ENCODE data around the gene RBM12. TPM values are rescaled to one million over a fixed set of nuclear protein-coding genes. Genes with fewer than 3 reads are reported as not detected.

The RBM12 gene
- total RNA-seq, 1 experiment from 2014 or later, result 125 TPM

DNA sequence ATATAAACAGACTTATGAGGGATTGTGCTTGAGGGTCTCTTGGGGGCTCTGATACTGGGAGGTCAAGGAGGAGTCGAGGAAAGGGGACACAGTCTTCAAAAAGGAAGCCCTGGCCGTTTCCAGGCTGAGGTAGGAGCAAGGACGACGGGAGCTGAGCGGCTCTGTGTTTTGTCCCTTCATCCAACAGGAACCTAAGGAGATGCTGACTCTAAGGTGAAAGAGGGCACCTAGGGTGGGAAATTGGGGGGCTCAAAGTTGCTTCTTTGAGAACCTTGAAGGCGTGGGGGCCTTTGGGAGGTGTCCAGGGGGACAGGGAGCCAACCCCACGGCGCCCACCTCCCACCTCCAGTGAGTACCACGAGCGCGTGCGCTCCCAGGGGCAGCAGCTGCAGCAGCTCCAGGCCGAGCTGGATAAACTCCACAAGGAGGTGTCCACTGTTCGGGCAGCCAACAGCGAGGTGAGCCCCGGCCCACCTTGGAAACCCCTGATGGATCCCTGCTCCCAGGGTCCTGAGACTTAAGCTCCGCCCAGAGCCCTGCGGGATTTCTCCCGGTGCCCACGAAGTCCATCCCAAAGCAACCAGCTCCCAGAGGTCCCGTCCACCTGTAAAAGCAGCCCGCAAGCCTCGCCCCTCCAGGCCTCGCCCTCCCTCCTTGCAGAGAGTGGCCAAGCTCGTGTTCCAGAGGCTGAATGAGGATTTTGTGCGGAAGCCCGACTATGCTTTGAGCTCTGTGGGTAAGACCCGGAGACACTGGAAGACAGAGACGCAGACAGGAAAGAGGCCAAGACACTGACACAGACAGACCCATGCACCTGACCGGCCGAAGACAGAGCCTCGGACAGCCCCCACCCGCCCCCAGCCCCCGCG is 46.2 kb downstream of the RBM12 start:
- peak overlapping the region; percentile 84 for H3K27ac Mint-ChIP-seq
- peak overlapping the region; percentile 89 for H3K4me3 Mint-ChIP-seq
- no peaks in the 10 kb centered on the region for H3K9me3 Mint-ChIP-seq
- POLR2A ChIA-PET, result interaction anchor here (0.6 to 2.0 kb wide), 13 partner anchors 8 to 336 kb away, joined by 3 to 16 read pairs (median 4); partner anchors contain the start of genes ERGIC3, NFS1, PHF20 and RBM39
- H3K27me3 Mint-ChIP-seq (ENCODE audit: low read depth), result peaks cover 24% of the 10 kb centered on the region
- CTCF ChIA-PET, result interaction anchor here (0.7 to 6.7 kb wide), 37 partner anchors 7 to 378 kb away, joined by 3 to 62 read pairs (median 5); partner anchors contain the start of genes ERGIC3, RBM39 and SCAND1
- H3K36me3 Mint-ChIP-seq, result no peaks in the 10 kb centered on the region
- TF ChIP-seq RELA (CRISPR knock-in tag; IDR thresholded peaks at IDR 0.05; ENCODE audit: borderline replicate concordance), result 0 out of 2 replicates have a peak, but pooled peaks have one; percentile 6
- TF ChIP-seq OVOL2 (CRISPR knock-in tag; IDR thresholded peaks at IDR 0.05; ENCODE audit: borderline replicate concordance), result no peak
- H3K4me1 Mint-ChIP-seq, result peaks cover 15% of the 10 kb centered on the region
- DNase-seq (ENCODE audit: low spot score), result peak; percentile 30
- ATAC-seq, result no peak

DNA sequence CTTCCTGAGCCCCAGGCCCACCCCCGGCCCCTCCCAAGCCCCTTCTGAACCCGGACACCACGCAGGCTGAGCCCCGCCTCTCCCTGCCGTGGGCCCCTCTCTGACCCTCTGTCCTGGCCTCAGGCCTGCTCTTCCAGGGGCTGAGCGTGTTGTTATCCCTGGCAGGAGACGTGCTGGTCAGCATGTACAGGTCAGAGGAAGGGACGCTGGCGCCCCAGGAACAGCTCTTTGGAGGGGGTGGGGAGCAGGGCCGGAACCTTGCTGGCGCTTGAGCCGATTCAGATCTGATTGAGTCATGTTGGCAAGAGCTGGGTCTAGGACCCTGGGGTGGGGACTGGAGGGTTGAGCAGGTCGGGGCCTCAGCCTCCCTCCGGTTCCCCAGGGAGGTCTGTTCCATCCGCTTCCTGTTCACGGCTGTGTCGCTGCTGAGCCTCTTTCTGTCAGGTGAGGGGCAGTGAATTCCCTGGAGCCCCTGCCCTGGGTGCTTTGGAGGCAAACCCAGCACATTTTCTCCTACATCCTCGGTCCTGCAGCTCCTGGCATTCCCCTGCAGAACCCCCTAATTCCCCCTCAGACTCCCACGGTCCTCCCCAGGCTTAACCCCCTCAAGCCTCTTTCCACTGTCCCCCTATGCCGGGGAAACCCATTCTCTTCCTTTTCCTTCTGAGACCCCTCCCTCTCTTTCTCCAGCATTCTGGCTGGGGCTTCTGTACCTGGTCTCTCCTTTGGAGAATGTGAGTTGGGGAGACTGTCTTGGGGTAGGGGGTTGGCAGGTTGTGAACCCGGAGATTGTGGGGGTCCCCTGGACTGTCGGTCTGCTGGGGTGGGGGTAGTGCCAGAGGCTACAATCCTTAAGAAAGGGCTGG is 47.1 kb downstream of the RBM12 start:
- peak; percentile 1; the same call in 1 of the 2 replicates for ATAC-seq
- ChIA-PET POLR2A (interaction anchor here (1.4 to 3.0 kb wide), 2 partner anchors 16 to 125 kb away, joined by 5 to 10 read pairs; partner anchors contain the start of gene RBM39), CTCF (interaction anchor here (0.5 to 6.7 kb wide), 20 partner anchors 12 to 336 kb away, joined by 3 to 62 read pairs (median 9); partner anchors contain the start of genes ERGIC3, RBM39 and SCAND1)
- H3K27ac Mint-ChIP-seq, result no peak overlapping the region
- H3K9me3 Mint-ChIP-seq, result no peaks in the 10 kb centered on the region
- H3K36me3 Mint-ChIP-seq, result no peaks in the 10 kb centered on the region
- peak; percentile 73 for DNase-seq (ENCODE audit: low spot score)
- peaks cover 15% of the 10 kb centered on the region for H3K4me1 Mint-ChIP-seq
- H3K27me3 Mint-ChIP-seq (ENCODE audit: low read depth), result peaks cover 29% of the 10 kb centered on the region
- TF ChIP-seq, protein P1, sequence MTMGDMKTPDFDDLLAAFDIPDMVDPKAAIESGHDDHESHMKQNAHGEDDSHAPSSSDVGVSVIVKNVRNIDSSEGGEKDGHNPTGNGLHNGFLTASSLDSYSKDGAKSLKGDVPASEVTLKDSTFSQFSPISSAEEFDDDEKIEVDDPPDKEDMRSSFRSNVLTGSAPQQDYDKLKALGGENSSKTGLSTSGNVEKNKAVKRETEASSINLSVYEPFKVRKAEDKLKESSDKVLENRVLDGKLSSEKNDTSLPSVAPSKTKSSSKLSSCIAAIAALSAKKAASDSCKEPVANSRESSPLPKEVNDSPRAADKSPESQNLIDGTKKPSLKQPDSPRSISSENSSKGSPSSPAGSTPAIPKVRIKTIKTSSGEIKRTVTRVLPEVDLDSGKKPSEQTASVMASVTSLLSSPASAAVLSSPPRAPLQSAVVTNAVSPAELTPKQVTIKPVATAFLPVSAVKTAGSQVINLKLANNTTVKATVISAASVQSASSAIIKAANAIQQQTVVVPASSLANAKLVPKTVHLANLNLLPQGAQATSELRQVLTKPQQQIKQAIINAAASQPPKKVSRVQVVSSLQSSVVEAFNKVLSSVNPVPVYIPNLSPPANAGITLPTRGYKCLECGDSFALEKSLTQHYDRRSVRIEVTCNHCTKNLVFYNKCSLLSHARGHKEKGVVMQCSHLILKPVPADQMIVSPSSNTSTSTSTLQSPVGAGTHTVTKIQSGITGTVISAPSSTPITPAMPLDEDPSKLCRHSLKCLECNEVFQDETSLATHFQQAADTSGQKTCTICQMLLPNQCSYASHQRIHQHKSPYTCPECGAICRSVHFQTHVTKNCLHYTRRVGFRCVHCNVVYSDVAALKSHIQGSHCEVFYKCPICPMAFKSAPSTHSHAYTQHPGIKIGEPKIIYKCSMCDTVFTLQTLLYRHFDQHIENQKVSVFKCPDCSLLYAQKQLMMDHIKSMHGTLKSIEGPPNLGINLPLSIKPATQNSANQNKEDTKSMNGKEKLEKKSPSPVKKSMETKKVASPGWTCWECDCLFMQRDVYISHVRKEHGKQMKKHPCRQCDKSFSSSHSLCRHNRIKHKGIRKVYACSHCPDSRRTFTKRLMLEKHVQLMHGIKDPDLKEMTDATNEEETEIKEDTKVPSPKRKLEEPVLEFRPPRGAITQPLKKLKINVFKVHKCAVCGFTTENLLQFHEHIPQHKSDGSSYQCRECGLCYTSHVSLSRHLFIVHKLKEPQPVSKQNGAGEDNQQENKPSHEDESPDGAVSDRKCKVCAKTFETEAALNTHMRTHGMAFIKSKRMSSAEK (CRISPR knock-in tag; IDR thresholded peaks at IDR 0.05; ENCODE audit: borderline replicate concordance), result no peak
- peak; percentile 61; the same call in 1 of the 2 replicates for TF ChIP-seq GABPB1 (CRISPR knock-in tag; IDR thresholded peaks at IDR 0.05)
- H3K4me3 Mint-ChIP-seq, result peak overlapping the region; percentile 89

DNA sequence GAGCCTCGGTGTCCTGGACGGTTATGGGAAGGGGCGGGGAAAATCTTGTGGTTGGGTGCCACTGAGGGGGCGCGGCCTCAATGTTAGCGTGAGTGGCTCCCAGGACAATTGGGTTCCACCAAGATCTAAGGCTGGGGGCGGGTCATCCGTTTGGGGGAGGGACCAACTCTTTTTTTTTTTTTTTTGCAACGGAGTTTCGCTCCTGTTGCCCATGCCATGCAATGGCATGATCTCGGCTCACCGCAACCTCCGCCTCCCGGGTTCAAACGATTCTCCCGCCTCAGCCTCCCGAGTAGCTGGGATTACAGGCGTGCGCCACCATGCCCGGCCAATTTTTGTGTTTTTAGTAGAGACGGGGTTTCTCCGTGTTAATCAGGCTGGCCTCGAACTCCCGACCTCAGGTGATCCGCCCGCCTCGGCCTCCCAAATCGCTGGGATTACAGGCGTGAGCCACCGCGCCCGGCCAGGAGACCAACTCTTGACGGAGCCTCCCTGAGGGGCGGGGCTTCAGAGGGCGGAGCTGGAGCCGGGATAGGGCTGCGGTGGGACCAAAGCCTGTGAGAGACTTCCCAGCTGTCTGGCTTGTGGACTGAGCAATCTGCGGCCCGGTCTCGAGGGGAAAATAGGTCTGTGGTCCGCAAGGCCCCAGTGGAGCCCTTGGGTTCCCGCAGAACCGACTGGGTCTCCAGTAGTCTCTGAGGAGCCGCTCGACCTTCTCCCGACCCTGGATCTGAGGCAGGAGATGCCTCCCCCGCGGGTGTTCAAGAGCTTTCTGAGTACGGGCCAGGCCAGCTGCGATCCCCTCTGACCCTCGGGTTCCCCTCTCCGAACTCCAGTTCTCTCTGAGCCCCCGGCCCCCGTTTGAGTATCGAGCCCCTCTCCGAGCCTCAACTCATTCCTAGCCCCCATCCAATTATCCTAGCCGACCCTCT is 48.0 kb downstream of the RBM12 start:
- Mint-ChIP-seq H3K27ac (peak overlapping the region; percentile 99), H3K9me3 (no peaks in the 10 kb centered on the region), H3K36me3 (no peaks in the 10 kb centered on the region), H3K27me3 (ENCODE audit: low read depth) (peaks cover 33% of the 10 kb centered on the region), H3K4me3 (peak overlapping the region; percentile 89), H3K4me1 (peaks cover 15% of the 10 kb centered on the region)
- CTCF ChIA-PET, result interaction anchor here (0.5 to 6.7 kb wide), 18 partner anchors 9 to 338 kb away, joined by 3 to 62 read pairs (median 6); partner anchors contain the start of genes CEP250, ERGIC3 and SCAND1
- POLR2A ChIA-PET, result interaction anchor here (0.5 to 3.0 kb wide), 10 partner anchors 10 to 350 kb away, joined by 3 to 10 read pairs (median 5); partner anchors contain the start of genes ERGIC3, RBM39 and SCAND1
- peak; percentile 87 for DNase-seq (ENCODE audit: low spot score)
- peak; percentile 10 for ATAC-seq
- TF ChIP-seq ZNF416 (CRISPR knock-in tag; IDR thresholded peaks at IDR 0.05), result no peak
- TF ChIP-seq, protein P2, sequence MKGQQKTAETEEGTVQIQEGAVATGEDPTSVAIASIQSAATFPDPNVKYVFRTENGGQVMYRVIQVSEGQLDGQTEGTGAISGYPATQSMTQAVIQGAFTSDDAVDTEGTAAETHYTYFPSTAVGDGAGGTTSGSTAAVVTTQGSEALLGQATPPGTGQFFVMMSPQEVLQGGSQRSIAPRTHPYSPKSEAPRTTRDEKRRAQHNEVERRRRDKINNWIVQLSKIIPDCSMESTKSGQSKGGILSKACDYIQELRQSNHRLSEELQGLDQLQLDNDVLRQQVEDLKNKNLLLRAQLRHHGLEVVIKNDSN (CRISPR knock-in tag; IDR thresholded peaks at IDR 0.05), result no peak
- no peak for TF ChIP-seq ELF4 (CRISPR knock-in tag; IDR thresholded peaks at IDR 0.05; ENCODE audit: low read depth)
- TF ChIP-seq, protein P3, sequence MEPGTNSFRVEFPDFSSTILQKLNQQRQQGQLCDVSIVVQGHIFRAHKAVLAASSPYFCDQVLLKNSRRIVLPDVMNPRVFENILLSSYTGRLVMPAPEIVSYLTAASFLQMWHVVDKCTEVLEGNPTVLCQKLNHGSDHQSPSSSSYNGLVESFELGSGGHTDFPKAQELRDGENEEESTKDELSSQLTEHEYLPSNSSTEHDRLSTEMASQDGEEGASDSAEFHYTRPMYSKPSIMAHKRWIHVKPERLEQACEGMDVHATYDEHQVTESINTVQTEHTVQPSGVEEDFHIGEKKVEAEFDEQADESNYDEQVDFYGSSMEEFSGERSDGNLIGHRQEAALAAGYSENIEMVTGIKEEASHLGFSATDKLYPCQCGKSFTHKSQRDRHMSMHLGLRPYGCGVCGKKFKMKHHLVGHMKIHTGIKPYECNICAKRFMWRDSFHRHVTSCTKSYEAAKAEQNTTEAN (CRISPR knock-in tag; IDR thresholded peaks at IDR 0.05), result 0 out of 2 replicates have a peak, but pooled peaks have one; percentile 28
- TF ChIP-seq NFE2L1 (CRISPR knock-in tag; IDR thresholded peaks at IDR 0.05), result peak; percentile 43; the same call in 1 of the 2 replicates
- TF ChIP-seq, protein P4, sequence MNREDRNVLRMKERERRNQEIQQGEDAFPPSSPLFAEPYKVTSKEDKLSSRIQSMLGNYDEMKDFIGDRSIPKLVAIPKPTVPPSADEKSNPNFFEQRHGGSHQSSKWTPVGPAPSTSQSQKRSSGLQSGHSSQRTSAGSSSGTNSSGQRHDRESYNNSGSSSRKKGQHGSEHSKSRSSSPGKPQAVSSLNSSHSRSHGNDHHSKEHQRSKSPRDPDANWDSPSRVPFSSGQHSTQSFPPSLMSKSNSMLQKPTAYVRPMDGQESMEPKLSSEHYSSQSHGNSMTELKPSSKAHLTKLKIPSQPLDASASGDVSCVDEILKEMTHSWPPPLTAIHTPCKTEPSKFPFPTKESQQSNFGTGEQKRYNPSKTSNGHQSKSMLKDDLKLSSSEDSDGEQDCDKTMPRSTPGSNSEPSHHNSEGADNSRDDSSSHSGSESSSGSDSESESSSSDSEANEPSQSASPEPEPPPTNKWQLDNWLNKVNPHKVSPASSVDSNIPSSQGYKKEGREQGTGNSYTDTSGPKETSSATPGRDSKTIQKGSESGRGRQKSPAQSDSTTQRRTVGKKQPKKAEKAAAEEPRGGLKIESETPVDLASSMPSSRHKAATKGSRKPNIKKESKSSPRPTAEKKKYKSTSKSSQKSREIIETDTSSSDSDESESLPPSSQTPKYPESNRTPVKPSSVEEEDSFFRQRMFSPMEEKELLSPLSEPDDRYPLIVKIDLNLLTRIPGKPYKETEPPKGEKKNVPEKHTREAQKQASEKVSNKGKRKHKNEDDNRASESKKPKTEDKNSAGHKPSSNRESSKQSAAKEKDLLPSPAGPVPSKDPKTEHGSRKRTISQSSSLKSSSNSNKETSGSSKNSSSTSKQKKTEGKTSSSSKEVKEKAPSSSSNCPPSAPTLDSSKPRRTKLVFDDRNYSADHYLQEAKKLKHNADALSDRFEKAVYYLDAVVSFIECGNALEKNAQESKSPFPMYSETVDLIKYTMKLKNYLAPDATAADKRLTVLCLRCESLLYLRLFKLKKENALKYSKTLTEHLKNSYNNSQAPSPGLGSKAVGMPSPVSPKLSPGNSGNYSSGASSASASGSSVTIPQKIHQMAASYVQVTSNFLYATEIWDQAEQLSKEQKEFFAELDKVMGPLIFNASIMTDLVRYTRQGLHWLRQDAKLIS (CRISPR knock-in tag; IDR thresholded peaks at IDR 0.05; ENCODE audit: borderline replicate concordance), result 0 out of 2 replicates have a peak, but pooled peaks have one; percentile 15
- no peak for TF ChIP-seq TP53 (CRISPR knock-in tag; IDR thresholded peaks at IDR 0.05)
- TF ChIP-seq TEAD1 (CRISPR knock-in tag; IDR thresholded peaks at IDR 0.05), result 0 out of 2 replicates have a peak, but pooled peaks have one; percentile 51
- no peak for TF ChIP-seq ESRRA (CRISPR knock-in tag; IDR thresholded peaks at IDR 0.05; ENCODE audit: borderline replicate concordance)
- peak; percentile 46; the same call in 1 of the 2 replicates for TF ChIP-seq GTF2I (CRISPR knock-in tag; conservative IDR thresholded peaks at IDR 0.05)
